ENCODE data around the gene AEBP2.

GRCh38 chr12:19498099-19498498, 58.8 kb downstream of the AEBP2 start:
- TF ChIP-seq POLR2A (IDR thresholded peaks at IDR 0.05) = no peak
- no peak for TF ChIP-seq POLR2AphosphoS5 (IDR thresholded peaks at IDR 0.05; ENCODE audit: insufficient read depth in 1 of 2, low read depth in 1 of 2)
